CMK (cell line): ENCODE measurements around the gene MGAT4A.
"Not testable (repeated sequence)": the region's sequence is repeated elsewhere in the genome, so short reads cannot be mapped to it uniquely, and the experiment has no call there.

Experiments
- DNase-seq: peaks from one replicate; pipeline ENCODE4 v3.0.0-alpha.2; 2010; ENCODE audit warnings: low read depth

Gene MGAT4A

DNA sequence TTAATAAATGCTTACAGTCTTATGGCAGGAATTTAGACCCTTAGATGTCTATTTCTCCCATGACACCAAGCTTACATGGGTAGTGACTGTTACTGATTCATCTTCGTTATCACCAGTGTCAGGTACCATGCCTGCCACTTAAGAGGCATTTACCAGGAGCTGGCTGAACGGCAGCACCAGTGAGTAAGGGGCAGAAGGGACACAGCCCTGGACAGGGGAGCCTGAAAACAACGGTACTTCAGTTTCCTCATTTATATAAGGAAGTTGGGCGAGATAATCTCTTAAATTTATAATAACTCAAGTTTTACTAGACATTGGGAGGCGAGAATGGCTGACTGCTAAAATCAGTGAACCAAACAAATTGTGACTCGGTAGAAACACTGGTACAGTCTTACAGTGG is 123.8 kb downstream of the MGAT4A start:
- no peak for DNase-seq

DNA sequence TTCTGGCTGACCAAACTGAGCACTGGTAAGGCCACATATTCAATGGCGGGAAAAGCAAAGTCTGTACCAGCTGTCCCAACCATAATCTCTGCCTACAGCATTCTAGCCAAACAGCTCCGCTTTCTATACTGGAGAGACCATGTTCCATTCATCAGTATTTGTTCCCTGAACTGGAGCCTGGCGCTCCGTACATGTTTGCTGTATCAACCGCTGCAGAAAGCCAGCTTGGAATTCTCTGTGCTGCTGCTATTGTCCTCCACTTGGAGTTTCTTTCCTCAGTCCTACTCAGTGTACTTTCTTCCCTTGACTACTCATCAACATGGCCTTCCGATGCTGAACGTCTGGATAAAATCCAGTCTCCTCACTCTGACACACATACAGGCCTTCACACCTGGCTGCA is 124.5 kb downstream of the MGAT4A start:
- no peak for DNase-seq

DNA sequence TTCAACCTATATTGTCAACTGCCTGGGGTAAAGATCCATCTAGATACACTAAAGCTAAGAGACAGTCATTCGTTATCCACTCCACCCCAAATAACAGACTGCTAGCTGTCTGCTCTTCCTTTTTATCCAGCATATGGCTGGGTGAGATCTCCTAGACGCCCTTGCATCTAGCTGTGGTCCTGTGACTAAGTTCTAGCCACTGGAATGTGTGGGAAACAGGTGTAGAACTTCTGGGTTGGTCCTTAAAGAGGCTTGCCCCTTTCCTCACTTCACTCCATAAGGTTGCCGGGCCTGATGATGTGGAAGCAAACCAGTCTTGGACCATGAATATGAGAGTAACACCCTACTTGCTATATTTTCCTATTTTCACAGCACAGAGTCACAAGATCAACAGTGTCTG is 125.9 kb downstream of the MGAT4A start:
- DNase-seq: no peak

DNA sequence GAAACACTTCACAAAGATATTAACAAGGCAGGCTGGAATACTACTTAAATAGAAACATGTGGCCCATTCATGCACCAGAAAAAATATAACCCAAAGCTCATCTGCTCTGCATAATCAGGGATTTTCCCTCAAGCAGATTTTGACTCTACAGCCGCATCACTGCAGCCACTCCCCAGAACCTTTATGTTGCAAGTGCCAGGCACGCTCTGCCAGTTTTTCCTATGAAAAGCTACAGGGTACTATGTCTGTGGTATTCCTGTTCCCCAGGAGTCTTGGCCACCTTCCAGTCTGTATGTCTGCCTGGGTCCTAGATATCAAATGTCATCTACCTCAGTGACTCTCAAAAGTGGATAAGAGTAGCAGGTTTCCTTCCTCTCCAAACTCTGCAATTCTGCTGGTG is 126.4 kb downstream of the MGAT4A start:
- DNase-seq: no peak

DNA sequence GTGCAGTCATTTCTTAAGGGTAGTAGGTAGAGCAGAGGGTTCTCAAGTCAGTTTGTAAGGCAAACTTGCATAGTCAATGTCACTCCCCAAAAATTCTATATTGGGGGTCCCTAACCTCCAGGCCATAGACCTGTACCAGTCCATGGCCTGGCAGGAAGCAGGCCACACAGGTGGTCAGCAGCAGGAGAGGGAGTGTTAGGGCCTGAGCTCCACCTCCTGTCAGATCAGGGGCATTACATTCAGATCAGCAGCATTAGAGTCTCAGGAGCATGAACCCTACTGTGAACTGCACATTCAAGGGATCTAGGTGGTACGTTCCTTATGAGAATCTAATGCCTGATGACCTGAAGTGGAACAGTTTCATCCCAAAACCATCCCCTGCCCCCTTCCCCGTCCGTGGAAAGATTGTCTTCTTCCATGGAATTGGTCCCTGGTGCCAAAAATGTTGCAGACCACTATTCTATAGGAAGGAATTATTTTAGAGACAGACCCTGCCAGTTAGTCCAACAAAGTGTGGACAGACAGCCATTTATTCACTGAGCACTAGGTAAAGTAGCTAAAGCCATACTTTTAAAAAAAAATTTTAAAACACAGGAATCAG is 129.3 kb downstream of the MGAT4A start:
- DNase-seq: no peak

DNA sequence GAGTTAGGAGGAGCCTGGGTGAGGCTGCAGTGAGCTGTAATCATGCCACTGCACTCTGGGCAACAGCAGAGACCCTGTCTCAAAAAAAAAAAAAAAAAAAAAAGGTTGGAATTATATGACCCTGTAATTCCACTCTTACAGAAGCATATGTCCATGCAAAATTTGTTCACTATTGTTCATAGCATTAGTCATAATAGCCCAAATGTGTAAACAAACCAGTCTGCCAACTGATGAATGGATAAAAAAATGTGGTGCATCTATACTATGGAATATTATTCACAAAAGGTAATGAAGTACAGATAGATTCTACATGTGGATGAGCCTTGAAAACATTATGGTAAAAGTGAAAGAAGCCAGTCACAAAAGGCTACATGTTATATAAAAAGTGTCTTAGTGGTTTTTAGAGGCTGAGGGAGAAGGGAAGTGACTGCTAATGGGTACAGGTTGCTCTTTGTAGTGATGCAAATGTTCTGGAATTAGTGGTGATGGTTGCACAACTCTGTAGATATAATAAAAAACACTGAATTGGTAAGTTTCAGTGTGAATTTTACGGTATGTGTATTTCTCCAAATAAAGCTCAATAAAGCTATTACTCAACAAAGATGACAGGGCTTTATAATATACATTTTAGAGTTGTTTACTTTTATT is 132.0 kb downstream of the MGAT4A start:
- no peak for DNase-seq

DNA sequence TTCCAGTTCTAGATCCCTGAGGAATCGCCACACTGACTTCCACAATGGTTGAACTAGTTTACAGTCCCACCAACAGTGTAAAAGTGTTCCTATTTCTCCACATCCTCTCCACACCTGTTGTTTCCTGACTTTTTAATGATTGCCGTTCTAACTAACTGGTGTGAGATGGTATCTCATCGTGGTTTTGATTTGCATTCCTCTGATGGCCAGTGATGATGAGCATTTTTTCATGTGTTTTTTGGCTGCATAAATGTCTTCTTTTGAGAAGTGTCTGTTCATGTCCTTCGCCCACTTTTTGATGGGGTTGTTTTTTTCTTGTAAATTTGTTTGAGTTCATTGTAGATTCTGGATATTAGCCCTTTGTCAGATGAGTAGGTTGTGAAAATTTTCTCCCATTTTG is 136.3 kb downstream of the MGAT4A start:
- not testable (repeated sequence) for DNase-seq

DNA sequence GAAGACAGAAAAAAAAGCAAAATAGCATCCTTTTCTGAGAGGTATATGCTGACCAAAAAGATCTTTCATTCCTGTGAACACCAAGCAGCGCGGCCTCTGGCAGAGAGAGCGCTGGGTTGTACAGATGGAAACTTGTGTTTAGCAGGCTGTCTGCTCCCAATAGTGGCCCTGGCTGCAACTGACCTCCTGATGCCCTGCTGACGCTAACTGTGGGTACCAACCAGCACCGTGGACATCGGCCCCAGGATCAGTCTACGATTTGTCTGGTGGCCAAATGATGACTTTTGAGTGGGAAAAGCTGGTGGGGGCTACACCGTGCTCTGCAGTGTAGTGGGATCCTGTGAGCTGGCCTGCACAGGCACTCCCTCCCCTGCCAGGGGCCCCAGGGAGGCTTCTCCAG is 138.4 kb downstream of the MGAT4A start:
- DNase-seq: no peak

DNA sequence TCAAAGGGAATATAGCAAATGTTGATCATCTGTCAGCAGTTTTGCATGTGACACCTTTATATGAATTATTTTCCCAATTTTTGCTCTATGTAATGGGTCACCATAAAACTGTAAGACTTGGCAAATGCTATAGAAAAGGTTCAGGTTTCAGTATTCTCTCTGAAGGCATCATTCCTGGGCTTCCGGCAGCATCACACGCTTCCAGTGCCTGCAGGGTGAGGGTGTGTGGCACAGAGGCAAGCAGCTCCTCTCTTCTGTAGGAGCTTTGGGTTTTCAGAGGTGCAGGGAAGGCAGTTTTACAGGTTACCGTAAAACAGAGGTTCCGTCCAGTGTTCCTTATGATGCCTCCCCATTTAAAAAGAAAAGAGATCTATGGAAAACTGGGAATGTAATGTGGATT is 141.4 kb downstream of the MGAT4A start:
- no peak for DNase-seq

DNA sequence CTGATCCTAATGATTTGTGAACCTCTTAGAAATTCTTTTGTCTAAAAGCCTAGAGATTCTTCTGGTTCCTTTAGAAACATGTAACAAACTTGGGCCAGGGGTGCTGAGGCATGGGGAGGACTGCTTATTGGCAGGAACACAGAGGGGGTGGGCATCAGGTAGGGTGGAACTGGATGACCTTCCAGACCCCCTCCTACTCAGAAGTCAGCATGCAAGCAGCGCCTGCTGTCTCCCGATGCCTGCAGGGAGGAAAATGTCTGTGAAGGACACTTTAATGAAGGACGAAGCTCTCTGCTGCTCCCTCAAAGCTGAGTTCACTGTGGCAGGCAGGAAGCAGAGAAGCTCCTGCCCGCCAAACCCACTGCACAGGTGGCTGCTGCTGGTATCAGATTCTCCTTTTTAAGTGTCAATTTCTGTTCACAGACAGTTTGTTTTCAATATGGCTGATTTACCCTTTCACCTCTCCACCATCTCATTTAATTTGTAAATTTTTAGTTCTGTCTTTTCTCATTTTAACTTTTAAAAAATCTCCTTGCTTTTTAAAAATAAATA is 142.0 kb downstream of the MGAT4A start:
- no peak for DNase-seq

DNA sequence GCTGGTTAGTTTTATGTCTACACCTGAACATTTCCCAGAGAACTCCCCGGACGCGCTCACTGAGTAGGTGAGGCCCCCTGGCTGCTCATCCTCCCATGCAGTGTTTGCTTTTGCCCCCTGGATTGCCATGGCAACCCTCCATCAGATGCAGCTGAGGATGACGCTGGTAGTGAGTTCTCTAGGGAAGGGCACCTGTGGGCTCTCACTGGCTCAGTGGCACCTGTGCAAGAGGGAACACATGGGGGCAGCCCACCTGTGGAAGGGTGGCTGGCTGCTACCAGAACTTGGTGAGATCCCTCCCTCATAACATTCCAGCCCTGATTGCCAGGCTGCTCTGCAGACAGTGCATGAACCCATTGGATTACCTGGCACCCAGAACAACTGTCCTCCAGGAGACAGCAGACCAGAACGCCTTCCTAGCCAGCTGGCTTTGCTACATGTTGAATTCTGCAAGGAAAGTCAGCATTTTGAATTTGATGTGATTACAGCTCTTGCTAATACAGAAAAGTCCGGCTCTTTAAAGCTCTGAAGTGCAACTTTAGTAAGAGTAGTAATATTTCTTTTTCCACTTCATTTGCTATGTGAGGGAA is 144.3 kb downstream of the MGAT4A start:
- DNase-seq: no peak

DNA sequence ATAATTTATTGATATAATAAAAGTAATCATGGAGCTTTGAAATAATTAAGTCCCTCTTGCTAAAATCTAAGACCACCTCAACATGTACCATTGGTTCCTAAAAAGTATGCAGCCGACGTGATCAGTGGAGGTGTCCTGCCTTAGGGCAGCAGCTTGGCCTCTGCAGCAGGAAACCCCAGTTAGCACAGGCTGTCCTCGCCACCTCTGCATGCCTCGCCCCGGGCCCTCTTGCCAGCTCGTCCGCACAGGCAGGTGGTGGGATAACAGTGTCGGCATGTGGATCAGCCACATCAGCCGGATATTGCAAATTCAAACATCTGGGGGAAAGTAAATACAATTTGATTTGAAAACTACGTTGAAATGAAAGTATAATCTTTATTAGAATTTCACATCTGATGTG is 145.5 kb downstream of the MGAT4A start:
- no peak for DNase-seq

DNA sequence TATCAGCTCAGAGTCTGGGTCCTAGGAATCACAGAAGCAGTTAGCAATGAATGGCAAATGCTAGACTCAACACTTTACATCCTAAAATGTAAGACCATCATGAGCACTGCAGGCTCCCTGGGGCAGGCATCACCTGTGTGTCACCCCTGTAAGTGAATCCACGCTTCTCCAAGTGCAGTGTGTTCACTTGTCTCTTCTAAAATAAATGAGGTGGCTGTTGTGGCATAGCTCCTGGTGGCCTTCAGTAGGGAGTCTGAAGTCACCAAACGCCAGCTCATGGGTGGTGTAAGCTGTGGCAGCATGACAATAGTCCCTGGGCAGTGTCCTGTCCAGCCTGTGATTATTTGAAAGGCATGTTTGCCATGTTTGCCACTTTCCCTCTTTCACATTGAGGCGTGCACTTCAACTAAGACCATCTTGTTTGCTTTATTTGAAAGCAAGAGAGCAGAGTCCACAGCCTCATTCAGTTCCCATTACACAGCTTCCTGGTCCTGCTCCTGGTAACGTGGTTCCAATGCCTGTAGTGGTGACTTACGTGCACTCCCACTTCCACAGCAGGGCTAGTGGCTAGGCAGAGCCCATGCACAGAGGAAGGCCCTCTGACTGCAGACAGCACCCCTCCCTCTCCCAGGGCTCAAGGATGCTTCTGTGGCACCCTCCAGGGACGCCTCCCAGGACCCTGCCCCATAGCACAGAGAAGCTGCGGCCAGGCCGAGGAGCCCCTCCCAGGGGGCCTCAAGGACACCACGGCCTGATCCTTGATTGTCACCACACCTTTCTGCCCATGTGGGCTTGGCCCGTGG is 146.9 kb downstream of the MGAT4A start:
- DNase-seq: no peak

DNA sequence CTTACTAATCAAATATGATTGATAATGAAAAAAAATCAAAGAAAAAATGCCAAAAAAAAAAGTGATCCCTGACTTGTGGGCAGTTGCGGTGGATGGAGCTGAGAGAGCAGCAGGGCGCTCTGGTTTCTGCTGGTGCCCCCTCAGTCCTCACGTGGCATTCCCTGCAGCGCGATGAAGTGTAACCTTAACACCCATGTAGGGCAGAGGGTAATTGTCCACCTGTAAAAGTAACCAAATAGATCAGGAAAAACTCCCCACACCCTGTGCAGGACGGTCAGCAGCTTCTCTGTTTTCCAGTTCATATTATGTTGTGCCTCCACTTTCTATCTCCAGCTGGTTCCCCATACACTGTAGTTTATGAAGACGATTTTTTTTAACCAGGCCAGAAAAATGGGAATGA is 147.7 kb downstream of the MGAT4A start:
- DNase-seq: no peak

DNA sequence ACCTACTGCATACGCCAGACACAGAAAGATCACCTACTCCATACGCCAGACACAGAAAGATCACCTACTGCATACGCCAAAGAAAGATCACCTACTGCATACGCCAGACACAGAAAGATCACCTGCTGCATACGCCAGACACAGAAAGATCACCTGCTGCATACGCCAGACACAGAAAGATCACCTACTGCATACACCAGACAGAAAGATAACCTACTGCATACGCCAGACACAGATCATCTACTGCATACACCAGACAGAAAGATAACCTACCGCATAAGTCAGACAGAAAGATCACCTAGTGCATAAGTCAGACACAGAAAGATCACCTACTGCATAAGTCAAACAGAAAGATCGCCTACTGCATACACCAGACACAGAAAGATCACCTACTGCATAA is 148.4 kb downstream of the MGAT4A start:
- DNase-seq: no peak

DNA sequence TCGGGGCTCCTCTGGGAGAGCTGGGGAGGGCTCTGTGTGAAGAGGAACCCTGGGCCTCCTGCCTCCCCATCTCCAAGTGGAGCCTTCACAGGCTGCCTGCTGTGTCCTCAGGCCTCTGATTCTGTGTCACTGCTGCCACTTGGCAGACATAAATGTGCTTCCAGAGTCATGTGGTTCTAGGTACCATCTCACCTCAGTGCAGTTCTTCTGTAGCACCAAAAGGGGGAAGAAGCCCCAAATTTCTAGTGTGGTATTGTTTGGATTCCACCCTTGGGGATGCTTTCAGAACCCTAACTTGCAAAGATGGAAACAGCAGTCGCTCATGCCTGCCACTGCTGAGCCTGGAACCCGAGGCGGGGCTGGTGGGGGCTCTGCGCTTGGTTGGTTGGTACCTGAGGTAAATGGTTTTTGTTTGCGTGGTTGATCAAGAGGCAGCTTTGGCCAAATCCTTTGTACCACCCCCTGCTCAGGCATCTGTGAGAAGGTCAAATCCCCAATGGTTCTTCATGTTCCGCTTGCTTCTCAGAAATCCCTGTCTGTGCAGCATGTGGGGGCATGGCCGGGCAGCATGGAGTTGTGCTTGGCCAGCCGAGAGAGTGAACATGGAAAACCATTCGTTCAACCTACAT is 150.2 kb downstream of the MGAT4A start:
- DNase-seq: no peak

DNA sequence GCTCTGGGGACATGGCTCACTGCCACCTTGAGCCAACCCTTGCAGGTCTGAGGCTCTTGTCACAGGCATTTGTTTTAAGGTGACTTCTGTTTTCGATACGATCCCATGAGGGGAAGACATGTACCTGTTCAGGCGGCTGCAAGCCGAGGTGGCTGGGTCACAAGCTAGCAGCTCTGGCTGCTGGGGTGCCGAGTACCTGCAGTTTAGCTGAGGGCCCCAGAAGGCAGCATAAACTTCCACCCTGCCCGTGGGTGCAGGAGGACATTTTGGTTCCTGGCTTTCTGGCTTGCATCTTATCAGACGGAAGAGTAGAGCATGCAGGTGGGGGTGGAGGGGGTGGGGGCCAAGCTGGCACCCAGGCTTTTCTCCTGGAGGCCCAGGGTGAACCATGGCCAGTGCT is 151.0 kb downstream of the MGAT4A start:
- DNase-seq: no peak

DNA sequence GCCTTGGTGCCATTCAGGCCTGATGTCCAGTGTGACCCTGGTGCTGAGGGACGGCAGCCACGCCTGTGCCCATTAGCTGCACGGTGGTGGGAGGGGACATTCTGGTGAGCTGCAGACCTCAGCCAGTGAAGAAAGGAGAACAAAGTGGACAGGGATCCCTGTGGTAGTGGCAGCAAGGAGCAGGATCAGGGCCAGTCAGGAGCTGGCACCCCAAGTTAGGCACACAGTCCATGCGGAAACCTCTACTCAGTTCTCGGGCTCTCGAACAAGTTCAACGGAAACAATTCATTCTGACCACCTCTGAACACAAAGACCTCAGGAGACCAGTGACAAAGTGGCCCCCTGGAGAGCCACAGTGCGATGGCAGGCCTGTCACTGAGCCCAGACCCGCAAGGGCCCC is 152.7 kb downstream of the MGAT4A start:
- DNase-seq: no peak

DNA sequence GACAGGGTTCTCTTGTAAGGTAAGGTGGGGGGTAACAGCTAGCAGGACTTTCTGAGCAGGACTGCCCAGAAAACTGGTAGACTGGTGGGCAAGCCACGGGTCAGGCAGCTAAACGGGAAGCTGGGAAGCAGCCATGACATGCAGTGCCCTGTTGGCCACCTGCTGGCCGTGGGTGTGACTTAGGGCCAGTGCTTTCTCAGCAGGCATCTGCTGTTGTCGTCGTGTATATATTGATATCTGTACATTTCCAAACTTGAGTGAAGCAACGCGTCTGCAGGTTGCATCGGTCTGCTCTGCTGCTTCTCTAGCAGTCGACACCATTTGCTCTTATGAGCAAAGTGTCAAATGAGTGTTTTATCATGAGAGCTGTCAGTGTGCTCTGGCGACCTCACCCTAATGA is 153.6 kb downstream of the MGAT4A start:
- no peak for DNase-seq

DNA sequence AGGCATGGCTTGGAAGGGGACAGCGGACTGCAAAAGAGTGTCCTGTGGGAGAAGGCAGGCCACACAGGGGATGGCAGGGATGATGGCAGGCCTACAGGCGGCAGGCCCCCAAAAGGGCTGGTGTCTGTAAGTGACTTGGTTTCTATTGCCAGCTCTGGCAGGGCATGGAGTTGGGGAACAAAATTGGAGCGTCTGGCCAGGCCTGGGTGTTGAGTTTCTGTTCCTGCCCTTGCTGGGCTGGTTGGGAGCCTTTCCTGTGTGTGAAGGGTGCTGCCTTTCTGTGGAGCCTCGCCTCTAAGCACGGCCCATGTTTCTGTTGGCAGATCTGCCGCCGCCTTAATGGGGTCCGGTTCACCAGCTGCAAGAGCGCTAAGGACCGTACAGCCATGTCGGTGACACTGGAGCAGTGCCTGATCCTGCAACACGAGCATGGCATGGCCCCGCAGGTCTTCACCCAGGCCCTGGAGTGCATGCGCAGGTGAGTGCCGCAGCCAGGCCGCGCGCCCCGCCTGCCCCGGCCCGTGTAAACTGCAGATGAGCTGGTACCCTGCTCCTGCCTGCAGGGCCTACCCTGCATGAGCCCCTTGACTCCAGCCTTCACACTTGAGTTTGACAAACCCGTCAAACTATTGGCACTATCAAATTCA is 154.1 kb downstream of the MGAT4A start:
- DNase-seq: no peak

DNA sequence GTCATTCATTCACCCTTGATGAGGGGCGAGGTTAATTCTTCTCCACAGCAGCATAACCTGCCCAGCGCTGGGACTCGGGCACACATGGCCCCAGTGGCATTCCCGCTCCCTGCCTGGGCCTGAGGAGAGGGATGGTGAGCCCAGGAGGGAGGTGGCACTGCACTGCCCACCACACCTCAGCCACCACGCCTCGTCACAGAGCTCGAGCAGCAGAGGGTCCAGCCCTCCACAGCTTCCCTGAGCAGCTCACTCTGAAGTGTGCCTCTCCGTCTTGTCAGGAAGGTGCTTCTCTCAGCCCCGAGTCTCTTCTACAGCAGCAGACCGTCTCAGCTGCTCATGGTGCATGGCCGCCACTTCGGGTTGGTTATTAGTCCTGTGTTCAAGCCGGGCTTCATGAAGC is 157.5 kb downstream of the MGAT4A start:
- no peak for DNase-seq

DNA sequence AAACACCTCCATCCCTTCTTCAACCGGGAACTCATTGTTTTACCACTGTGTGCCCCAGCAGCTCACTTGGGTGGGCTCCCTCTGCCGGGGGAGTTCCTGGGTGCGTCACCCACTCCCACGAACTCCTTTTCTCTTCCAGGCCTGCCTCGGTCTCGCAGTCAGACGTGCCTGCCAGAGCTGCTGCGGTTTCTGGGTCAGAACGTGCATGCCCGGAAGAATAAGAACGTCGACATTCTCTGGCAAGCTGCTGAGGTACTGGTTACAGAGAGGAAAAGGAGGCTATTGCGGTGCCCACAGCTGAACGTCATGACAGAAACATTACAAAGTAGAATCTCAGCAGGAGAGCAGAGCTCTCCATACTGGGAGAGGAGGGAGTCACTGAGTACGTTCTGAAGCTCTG is 158.3 kb downstream of the MGAT4A start:
- no peak for DNase-seq
